ENCODE data around the gene ATP9B.

DNA sequence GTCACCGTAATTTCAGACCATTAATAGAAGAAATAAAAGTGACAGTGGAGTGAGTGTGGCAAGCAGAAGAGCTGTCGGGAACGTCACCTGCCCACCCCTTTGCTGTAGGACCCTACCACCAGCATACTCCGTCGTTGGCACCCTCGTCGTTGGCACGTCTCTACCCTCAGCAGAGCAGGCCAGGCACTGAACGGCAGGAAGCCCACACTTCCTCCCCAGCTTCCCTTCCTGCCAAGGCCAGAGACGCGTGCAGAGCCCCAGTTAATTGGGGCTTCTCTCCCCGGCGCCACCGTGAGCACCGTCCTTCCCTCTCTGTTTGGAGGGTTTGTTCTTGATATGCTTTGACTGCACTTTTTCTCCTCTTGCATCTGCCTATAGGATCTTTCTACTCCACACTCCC, 299.5 kb downstream of the ATP9B start:
- TF ChIP-seq CTCF (conservative IDR thresholded peaks at IDR 0.05; ENCODE audit: low read length): no peak
- TF ChIP-seq EZH2phosphoT487 (IDR thresholded peaks at IDR 0.05; ENCODE audit: borderline replicate concordance): no peak

Data from Loucy (cell line).